Measurements from ENCODE around the gene SNRPE. TPM values are rescaled to one million over a fixed set of nuclear protein-coding genes. Genes with fewer than 3 reads are reported as not detected.
"Not testable (repeated sequence)": the region's sequence is repeated elsewhere in the genome, so short reads cannot be mapped to it uniquely, and the experiment has no call there.

SNRPE gene
- total RNA-seq, 2 experiments from 2014 or later, result 327 to 339 TPM

GRCh38 chr1:203843435-203843834 is 18.0 kb upstream of the SNRPE start:
- Mint-ChIP-seq H3K27me3 (no peaks in the 10 kb centered on the region), H3K27ac (no peak overlapping the region), H3K36me3 (peaks cover 52% of the 10 kb centered on the region), H3K4me3 (no peak overlapping the region), H3K4me1 (ENCODE audit: low read depth) (no peaks in the 10 kb centered on the region), H3K9me3 (no peaks in the 10 kb centered on the region)
- intact Hi-C loops (cut with micrococcal nuclease), result no loop called here
- DNase-seq, result no peak
- POLR2A ChIA-PET, result no interaction called here
- CTCF ChIA-PET, result no interaction called here

- H3K4me3 Mint-ChIP-seq; H3K27me3 Mint-ChIP-seq; POLR2A ChIA-PET; H3K27ac Mint-ChIP-seq; H3K4me1 Mint-ChIP-seq (ENCODE audit: low read depth); DNase-seq; intact Hi-C loops (cut with micrococcal nuclease); H3K9me3 Mint-ChIP-seq: not testable (repeated sequence)
- CTCF ChIA-PET, result interaction anchor here (2.7 kb wide), 1 partner anchor 275 kb away, joined by 9 read pairs; no protein-coding TSS in a partner anchor
- H3K36me3 Mint-ChIP-seq, result peaks cover 18% of the 10 kb centered on the region
Measured at GRCh38 chr1:203853112-203853511, 8.3 kb upstream of the SNRPE start.

GRCh38 chr1:203858055-203858454 is 3.3 kb upstream of the SNRPE start:
- POLR2A ChIA-PET, result no interaction called here
- intact Hi-C loops (cut with micrococcal nuclease), result no loop called here
- H3K4me1 Mint-ChIP-seq (ENCODE audit: low read depth), result peaks cover 6% of the 10 kb centered on the region
- DNase-seq, result no peak
- no peak overlapping the region for H3K27ac Mint-ChIP-seq
- CTCF ChIA-PET, result interaction anchor here (0.6 to 5.7 kb wide), 4 partner anchors 10 to 535 kb away, joined by 3 to 58 read pairs (median 4); no protein-coding TSS in a partner anchor
- peaks cover 8% of the 10 kb centered on the region for H3K36me3 Mint-ChIP-seq
- no peaks in the 10 kb centered on the region for H3K9me3 Mint-ChIP-seq
- H3K27me3 Mint-ChIP-seq, result no peaks in the 10 kb centered on the region
- no peak overlapping the region for H3K4me3 Mint-ChIP-seq

- no peak for DNase-seq
- intact Hi-C loops (cut with micrococcal nuclease), result no loop called here
- Mint-ChIP-seq H3K9me3 (no peaks in the 10 kb centered on the region), H3K27me3 (no peaks in the 10 kb centered on the region), H3K27ac (no peak overlapping the region), H3K4me3 (no peak overlapping the region), H3K4me1 (ENCODE audit: low read depth) (peaks cover 10% of the 10 kb centered on the region), H3K36me3 (peaks cover 13% of the 10 kb centered on the region)
- ChIA-PET CTCF (interaction anchor here (1.1 to 5.7 kb wide), 4 partner anchors 11 to 348 kb away, joined by 3 to 58 read pairs (median 5); no protein-coding TSS in a partner anchor), POLR2A (no interaction called here)
Measured at GRCh38 chr1:203858975-203859374, 2.4 kb upstream of the SNRPE start.

GRCh38 chr1:203860396-203861025 is 888 bp upstream of the SNRPE start:
- H3K27ac Mint-ChIP-seq, result no peak overlapping the region

GRCh38 chr1:203867802-203868201 is 6.4 kb downstream of the SNRPE start:
- POLR2A ChIA-PET, result no interaction called here
- DNase-seq, result no peak
- Mint-ChIP-seq H3K27me3 (no peaks in the 10 kb centered on the region), H3K36me3 (peaks cover 59% of the 10 kb centered on the region), H3K27ac (no peak overlapping the region), H3K4me3 (no peak overlapping the region), H3K9me3 (no peaks in the 10 kb centered on the region), H3K4me1 (ENCODE audit: low read depth) (peaks cover 4% of the 10 kb centered on the region)
- CTCF ChIA-PET, result interaction anchor here (0.8 kb wide), 1 partner anchor 495 kb away, joined by 3 read pairs; no protein-coding TSS in a partner anchor
- intact Hi-C loops (cut with micrococcal nuclease), result loop anchor here (10.0 kb wide), 1 partner anchor 1257 kb away; the partner anchor contains the start of gene RBBP5

More at GRCh38 chr1:203860396-203861025, 888 bp upstream of the SNRPE start:
- H3K4me1 Mint-ChIP-seq (ENCODE audit: low read depth), result peaks cover 10% of the 10 kb centered on the region
- CTCF ChIA-PET, result interaction anchor here (0.7 to 5.7 kb wide), 8 partner anchors 12 to 632 kb away, joined by 3 to 58 read pairs (median 4); no protein-coding TSS in a partner anchor
- no peaks in the 10 kb centered on the region for H3K9me3 Mint-ChIP-seq
- intact Hi-C loops (cut with micrococcal nuclease), result loop anchor here (1.0 to 10.0 kb wide), 7 partner anchors 66 to 1264 kb away; partner anchors contain the start of genes ATP2B4, LAX1, RBBP5 and ZBED6
- no peak for DNase-seq
- peaks cover 26% of the 10 kb centered on the region for H3K36me3 Mint-ChIP-seq
- POLR2A ChIA-PET, result interaction anchor here (1.4 kb wide), 1 partner anchor 268 kb away, joined by 5 read pairs; no protein-coding TSS in a partner anchor
- peak overlapping the region; percentile 93 for H3K4me3 Mint-ChIP-seq
- no peaks in the 10 kb centered on the region for H3K27me3 Mint-ChIP-seq

GRCh38 chr1:203870245-203870644 is 8.8 kb downstream of the SNRPE start:
- H3K4me3 Mint-ChIP-seq, result no peak overlapping the region
- CTCF ChIA-PET, result interaction anchor here (1.7 kb wide), 1 partner anchor 493 kb away, joined by 4 read pairs; no protein-coding TSS in a partner anchor
- no peak overlapping the region for H3K27ac Mint-ChIP-seq
- peaks cover 53% of the 10 kb centered on the region for H3K36me3 Mint-ChIP-seq
- POLR2A ChIA-PET, result interaction anchor here (0.6 kb wide), 1 partner anchor 63 kb away, joined by 5 read pairs; no protein-coding TSS in a partner anchor
- H3K4me1 Mint-ChIP-seq (ENCODE audit: low read depth), result no peaks in the 10 kb centered on the region
- intact Hi-C loops (cut with micrococcal nuclease), result no loop called here
- H3K27me3 Mint-ChIP-seq, result no peaks in the 10 kb centered on the region
- DNase-seq, result no peak
- H3K9me3 Mint-ChIP-seq, result no peaks in the 10 kb centered on the region

- peaks cover 53% of the 10 kb centered on the region for H3K36me3 Mint-ChIP-seq
- H3K27ac Mint-ChIP-seq, result no peak overlapping the region
- no peak for DNase-seq
- intact Hi-C loops (cut with micrococcal nuclease), result no loop called here
- CTCF ChIA-PET, result interaction anchor here (0.6 to 2.6 kb wide), 8 partner anchors 20 to 527 kb away, joined by 3 to 27 read pairs (median 4); no protein-coding TSS in a partner anchor
- no peaks in the 10 kb centered on the region for H3K27me3 Mint-ChIP-seq
- no peaks in the 10 kb centered on the region for H3K4me1 Mint-ChIP-seq (ENCODE audit: low read depth)
- H3K9me3 Mint-ChIP-seq, result no peaks in the 10 kb centered on the region
- H3K4me3 Mint-ChIP-seq, result no peak overlapping the region
- POLR2A ChIA-PET, result interaction anchor here (0.9 to 1.0 kb wide), 2 partner anchors 240 to 258 kb away, joined by 3 to 4 read pairs; no protein-coding TSS in a partner anchor
Measured at GRCh38 chr1:203871114-203871880, 9.9 kb downstream of the SNRPE start.

GRCh38 chr1:203873094-203873493 is 11.7 kb downstream of the SNRPE start:
- Mint-ChIP-seq H3K27ac (no peak overlapping the region), H3K4me1 (ENCODE audit: low read depth) (no peaks in the 10 kb centered on the region)
- POLR2A ChIA-PET, result interaction anchor here (0.7 kb wide), 1 partner anchor 11 kb away, joined by 3 read pairs; the partner anchor contains the start of gene SNRPE

GRCh38 chr1:203878422-203878821 is 17.0 kb downstream of the SNRPE start:
- peaks cover 41% of the 10 kb centered on the region for H3K36me3 Mint-ChIP-seq
- intact Hi-C loops (cut with micrococcal nuclease), result no loop called here
- H3K27ac Mint-ChIP-seq, result no peak overlapping the region
- no peak for DNase-seq
- no peaks in the 10 kb centered on the region for H3K9me3 Mint-ChIP-seq
- H3K4me1 Mint-ChIP-seq (ENCODE audit: low read depth), result no peaks in the 10 kb centered on the region
- POLR2A ChIA-PET, result no interaction called here
- no peaks in the 10 kb centered on the region for H3K27me3 Mint-ChIP-seq
- H3K4me3 Mint-ChIP-seq, result no peak overlapping the region
- CTCF ChIA-PET, result no interaction called here

More at GRCh38 chr1:203873094-203873493, 11.7 kb downstream of the SNRPE start:
- no peak for DNase-seq
- Mint-ChIP-seq H3K4me3 (no peak overlapping the region), H3K36me3 (peaks cover 49% of the 10 kb centered on the region), H3K27me3 (no peaks in the 10 kb centered on the region), H3K9me3 (no peaks in the 10 kb centered on the region)
- intact Hi-C loops (cut with micrococcal nuclease), result no loop called here
- CTCF ChIA-PET, result interaction anchor here (1.5 to 2.6 kb wide), 2 partner anchors 12 to 255 kb away, joined by 6 to 27 read pairs; no protein-coding TSS in a partner anchor

GRCh38 chr1:203880606-203881005 is 19.2 kb downstream of the SNRPE start:
- CTCF ChIA-PET, result no interaction called here
- no peak for DNase-seq
- Mint-ChIP-seq H3K4me1 (ENCODE audit: low read depth) (no peaks in the 10 kb centered on the region), H3K27ac (no peak overlapping the region), H3K4me3 (no peak overlapping the region), H3K27me3 (no peaks in the 10 kb centered on the region), H3K36me3 (peaks cover 34% of the 10 kb centered on the region), H3K9me3 (no peaks in the 10 kb centered on the region)
- intact Hi-C loops (cut with micrococcal nuclease), result no loop called here
- POLR2A ChIA-PET, result interaction anchor here (0.6 kb wide), 1 partner anchor 47 kb away, joined by 3 read pairs; no protein-coding TSS in a partner anchor

- POLR2A ChIA-PET, result no interaction called here
- CTCF ChIA-PET, result no interaction called here
- H3K27ac Mint-ChIP-seq, result no peak overlapping the region
- DNase-seq, result no peak
- no peaks in the 10 kb centered on the region for H3K4me1 Mint-ChIP-seq (ENCODE audit: low read depth)
- intact Hi-C loops (cut with micrococcal nuclease), result no loop called here
- H3K36me3 Mint-ChIP-seq, result peaks cover 15% of the 10 kb centered on the region
- H3K27me3 Mint-ChIP-seq, result no peaks in the 10 kb centered on the region
- H3K9me3 Mint-ChIP-seq, result peaks cover 9% of the 10 kb centered on the region
- no peak overlapping the region for H3K4me3 Mint-ChIP-seq
Measured at GRCh38 chr1:203888807-203889251, 27.4 kb downstream of the SNRPE start.

All from activated CD4-positive, alpha-beta memory T cell treated with anti-CD3 and anti-CD28 coated beads for 36 hours (primary cell).